HG03565 (cell line): ENCODE results near the gene NTM.

Experiments
- ATAC-seq: cut with Tn5 transposase; IDR thresholded peaks from one replicate; pipeline ENCODE4 v1.9.1; 2021; ENCODE audit warnings: mild to moderate bottlenecking, moderate library complexity; ENCODE audit not compliant: unreplicated experiment

NTM gene

GRCh38 chr11:131756479-131757110, 386.2 kb downstream of the NTM start:
- no peak for ATAC-seq

- ATAC-seq, result no peak
Measured at GRCh38 chr11:131758726-131759125, 388.3 kb downstream of the NTM start.

DNA sequence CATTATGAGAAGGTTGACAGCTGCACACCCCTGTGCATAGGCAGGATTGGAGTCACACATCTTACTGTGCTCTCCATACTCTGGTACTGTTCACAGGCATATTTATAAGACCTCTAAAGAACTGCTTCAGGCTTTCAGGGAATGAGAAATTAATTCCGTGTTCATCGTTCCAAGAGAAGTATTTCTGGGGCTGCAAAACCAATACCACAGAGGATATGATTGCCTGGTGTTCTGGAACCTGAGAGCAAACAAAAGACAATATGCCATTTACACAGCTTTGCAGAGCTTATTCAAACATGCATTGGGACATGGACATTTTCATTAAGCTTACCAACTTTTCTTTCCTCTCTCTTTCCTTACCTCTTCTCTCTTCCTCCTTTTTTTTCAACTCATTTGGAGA, 388.7 kb downstream of the NTM start:
- ATAC-seq, result no peak

GRCh38 chr11:131760091-131761061, 390.0 kb downstream of the NTM start:
- no peak for ATAC-seq

DNA sequence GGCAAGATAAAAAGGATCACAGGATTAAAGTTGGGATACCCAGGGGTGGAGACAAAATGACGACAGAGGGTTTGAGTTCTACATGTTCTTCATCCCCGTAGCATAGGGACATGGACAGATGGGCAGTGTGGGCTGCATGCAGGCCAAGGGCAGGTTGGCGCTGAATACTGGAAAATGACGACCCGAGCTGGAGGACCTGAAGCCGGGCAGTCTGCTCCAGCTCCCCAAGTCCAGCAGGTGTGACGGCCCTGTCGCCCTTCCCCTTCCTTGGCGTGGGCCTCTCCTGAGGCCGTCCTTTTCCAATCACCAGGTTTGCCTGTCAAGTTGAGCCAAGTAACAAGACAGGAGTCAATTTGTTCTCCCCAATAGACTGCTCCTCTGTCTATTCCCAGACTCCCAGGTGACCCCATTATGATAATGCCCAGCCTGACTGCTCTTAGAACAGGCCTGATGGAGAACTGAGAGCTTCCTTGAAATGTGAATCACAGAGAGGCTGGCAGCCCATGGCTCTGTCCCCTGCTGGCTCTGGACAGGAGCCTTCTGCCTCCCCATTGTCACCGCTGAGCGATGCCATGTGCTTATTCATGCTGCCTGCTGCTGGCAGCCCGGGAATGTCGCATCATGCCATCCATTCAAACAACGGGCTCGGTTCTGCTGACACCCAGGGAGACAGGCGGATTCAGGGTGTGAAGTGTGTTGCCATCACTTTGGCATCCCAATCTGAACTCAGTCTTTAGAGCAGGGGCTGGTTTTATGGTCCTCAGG, 392.1 kb downstream of the NTM start:
- ATAC-seq, result no peak

DNA sequence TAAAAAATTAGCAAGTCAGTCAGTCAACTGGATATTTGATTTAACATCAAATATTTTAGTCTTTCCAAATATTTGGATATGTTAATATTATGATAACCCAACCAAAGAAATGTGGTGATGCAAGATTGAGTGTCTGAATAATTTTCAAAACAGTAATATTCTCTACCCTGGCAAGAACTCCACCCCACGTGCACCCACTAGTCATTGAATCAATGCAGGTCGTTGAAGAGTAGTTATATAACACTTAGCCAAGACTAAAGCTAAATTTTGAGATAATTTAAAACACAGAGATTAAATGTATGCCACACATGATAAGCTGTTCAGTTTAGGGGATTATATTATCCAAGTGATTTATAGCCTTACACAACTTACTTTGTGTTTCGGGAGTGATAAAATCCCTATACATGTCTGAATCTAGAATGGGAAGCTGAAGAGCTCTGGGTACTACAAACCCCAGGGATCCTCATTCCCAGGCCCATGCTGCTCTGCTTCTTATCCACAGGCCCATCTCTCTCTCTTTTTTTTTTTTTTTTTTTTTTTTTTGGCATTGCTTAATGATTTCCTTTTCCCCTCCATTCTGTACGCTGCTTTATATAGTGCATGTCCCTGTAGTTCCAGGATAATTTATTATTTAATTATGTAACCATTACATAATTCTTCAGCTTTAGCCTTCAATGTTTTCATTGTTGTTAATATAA, 392.9 kb downstream of the NTM start:
- no peak for ATAC-seq

- no peak for ATAC-seq
Measured at GRCh38 chr11:131764126-131764525, 393.7 kb downstream of the NTM start.

DNA sequence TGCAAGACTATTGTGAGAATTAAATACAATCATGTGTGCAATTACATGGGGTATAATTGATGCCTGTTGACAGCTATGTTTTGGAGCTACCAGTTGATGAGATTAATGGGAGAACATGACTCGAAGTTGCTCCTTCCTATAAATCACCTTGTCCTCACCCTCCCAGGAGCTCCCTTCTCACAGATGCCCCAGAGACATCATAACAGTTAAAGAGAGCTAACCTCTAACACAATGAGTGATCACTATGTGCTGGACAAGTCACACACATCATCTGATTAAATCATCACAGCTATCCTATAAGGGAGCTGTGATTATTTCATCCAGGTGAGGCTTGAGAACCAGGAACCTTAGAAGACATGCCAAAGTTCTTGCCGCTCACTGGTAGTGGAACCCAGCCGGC, 394.2 kb downstream of the NTM start:
- no peak for ATAC-seq

DNA sequence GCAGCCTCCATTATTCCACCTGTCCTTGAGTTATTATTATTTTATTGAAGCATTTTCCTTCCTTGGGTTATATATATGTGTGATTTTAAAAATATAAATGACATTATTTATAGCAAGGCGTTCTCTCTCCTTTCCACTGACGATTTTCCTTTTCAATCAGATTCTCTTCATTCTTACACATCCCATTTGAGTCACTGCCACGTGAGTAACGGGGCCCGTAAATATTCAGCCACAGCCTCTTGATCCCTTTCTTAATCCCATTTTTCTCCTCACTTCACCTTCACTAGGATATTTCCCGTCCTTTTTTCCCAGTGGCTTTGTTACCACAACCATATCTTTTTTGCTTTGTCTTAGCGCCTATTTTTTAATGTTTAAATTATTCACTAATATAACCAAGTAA, 396.2 kb downstream of the NTM start:
- ATAC-seq, result no peak

DNA sequence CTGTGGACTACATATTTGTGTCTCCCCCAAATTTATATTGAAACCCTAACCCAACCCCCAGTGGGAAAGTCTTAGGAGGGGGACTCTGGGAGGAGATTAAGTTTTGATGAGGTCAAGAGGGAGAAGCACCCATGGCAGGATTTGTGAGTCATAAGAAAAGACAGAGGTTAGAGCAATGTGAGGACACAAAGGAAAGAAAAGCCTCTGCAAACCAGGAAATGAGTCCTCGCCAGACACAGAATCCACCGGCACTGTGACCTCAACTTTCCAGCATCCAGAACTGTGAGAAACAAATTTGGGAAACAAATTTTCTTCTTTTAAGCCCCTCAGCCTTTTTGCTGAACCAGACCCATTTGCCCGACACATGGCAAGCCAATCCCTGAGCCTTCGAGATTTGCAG, 397.0 kb downstream of the NTM start:
- ATAC-seq, result no peak

- no peak for ATAC-seq
Measured at GRCh38 chr11:131770801-131771200, 400.4 kb downstream of the NTM start.

DNA sequence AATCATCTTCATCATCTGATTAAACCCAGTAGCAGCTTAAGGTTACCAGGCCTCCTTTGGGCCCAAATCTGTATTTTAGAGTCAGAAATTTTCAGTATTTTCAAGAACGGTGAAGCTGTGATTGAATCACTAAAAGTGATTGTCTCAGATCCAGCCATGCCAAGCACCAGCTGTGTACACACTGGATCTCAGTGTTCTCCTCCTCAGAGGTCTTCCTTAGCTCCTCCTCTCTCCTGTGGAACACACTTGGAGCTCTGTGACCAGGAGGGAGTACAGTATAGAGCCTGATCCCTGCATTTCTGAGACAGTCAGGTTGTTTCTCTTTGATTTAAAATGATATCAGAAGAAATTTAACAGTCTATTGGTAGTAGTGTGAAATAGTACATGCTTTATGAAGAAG, 401.1 kb downstream of the NTM start:
- no peak for ATAC-seq

DNA sequence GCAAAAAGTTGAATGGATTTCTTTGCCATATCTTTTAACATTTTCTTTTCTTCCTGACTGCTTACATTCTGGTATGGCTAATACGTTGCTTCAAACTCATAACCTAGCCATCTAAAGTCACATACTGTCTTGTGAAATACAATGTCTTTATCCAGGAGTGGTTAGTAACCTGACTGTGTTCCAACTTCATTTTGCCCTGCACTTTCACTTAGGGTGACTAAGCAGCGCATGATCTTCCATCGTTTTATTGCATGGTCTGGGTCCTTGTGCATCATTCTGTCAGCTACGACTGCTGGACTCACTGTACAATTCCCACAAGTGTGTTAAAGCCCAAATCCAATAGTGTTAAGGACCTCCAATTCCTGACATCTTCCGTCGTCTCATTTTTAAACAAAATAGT, 403.2 kb downstream of the NTM start:
- no peak for ATAC-seq

DNA sequence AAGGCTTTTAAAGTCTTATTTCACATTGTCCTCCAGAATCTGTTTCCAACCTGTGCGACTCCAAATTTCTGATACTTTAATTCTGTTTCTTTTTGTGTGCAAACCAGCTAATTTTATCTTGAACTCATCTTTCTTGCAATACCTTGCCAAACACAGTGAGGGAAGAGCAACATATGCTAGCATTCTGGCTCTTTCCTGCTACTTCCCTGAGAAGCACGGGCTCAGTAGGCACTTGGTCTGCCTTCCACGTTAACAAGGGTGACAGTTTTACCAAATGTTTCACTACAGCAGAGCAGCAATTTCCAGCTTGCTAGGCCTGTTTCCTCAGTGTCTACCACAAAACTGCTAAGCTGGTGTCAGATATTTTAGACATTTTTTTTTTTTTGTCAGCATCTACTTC, 405.8 kb downstream of the NTM start:
- ATAC-seq, result no peak

DNA sequence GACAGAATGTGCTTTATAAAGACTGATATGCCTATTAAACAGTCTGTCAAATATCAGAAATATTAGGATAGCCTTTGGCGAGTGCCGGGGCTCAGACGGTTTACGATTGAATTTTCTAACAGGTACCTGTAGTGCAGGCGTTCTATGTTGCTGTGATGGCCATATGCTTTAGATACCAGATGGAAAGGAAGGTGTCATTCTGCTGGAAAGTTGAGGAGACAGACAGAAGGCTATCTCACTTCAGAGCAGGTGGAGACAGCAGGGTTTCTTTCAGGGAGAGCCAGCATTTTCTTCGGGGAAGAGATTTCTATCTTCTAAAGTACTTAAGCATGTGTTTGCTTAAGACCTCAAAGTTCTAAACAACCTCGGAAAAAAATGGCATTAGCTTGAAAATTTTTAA, 415.4 kb downstream of the NTM start:
- ATAC-seq, result no peak

DNA sequence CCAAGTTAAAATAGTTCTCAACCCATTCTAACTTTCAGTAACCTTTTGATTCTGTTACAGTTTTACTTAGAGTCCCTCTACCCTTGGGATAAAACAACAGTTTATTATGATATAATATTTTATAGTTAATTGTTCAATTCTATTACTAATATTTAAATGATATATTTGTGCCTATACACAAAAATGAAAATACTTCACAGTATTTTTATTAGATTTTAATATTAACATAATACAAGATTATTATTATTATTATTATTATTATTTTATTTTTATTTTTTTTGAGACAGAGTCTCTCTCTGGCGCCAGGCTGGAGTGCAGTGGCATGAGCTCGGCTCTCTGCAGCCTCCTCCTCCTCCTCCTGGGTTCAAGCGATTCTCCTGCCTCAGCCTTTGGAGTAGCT, 416.7 kb downstream of the NTM start:
- no peak for ATAC-seq

DNA sequence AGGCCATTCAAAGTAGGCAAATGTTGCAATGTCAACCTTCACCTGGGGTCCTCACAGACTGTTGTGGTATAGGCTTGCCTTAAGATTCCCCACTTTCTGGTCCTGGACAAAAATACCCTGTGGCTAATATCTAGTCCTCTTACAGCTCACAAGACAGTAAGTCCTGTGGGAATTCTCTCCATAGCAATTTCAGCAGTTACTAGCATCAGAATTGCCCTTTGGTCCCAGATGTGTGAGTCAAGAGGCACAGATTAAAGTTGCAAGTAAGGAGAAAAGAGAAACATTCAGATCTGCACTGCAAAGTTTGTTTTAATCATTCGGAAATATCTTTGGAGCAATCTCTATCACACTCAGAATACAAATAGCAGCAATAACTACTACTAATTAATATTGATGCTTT, 420.2 kb downstream of the NTM start:
- no peak for ATAC-seq

DNA sequence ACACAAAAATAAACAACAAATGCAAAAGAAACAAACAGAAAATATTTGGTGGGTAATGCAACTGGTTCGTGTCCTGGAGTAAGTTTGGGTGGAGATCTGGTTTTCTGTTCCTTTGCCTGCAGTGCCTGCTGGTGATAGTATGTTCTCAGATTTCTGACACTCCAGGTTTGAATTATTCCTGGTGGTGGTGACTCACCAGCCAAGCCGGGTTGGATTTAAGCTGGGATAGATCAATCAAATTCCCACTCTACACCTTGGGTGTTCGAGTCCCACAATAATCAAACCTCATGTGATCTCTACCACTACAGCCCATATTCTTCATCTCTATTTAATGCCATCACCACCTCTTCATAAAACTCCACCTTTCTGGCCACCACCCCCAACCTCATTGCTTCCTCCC, 421.8 kb downstream of the NTM start:
- no peak for ATAC-seq

- no peak for ATAC-seq
Measured at GRCh38 chr11:131796089-131796488, 425.7 kb downstream of the NTM start.

DNA sequence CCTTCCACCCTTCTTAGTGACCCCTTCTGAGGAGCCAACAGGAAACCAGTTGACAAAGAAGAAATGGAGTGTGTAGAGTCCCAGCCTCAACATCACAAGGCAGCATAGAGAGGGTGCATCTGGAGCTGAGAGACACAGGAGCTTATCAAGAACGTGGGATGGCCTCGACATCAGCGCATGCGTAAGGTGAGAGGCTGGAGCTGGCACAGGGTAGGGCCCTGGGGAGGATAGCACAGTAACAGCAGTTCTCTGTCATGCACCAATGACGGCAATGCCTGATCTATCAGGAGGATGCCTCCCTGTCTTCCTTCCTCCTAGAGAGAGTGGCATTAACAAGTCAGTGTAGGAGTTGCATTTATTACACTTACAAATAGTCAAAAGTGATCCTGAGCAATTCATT, 426.1 kb downstream of the NTM start:
- ATAC-seq, result no peak

GRCh38 chr11:131800452-131800851, 430.0 kb downstream of the NTM start:
- no peak for ATAC-seq
